Neural progenitor cell (in vitro differentiated cells): Measurements from ENCODE around the gene POLDIP2. TPM values are rescaled to one million over a fixed set of nuclear protein-coding genes. Genes with fewer than 3 reads are reported as not detected.

Experiments
- DNase-seq: peaks from one replicate; pipeline ENCODE4 v3.0.0-alpha.2; 2016; ENCODE audit warnings: low spot score
- H2AFZ ChIP-seq: fragments of 200-600 bp; sonication (generic); replicated peaks from 2 replicates; pipeline ENCODE4 v1.6.1; 2016; ENCODE audit warnings: antibody characterized with exemption
- H3F3A ChIP-seq: fragments of 200-600 bp; sonication (generic); 2 replicates; pipeline ENCODE4 v1.6.1; 2016; ENCODE audit warnings: antibody characterized with exemption, low read depth
- H3K27ac ChIP-seq: fragments of 200-600 bp; sonication (generic); 2 replicates; pipeline ENCODE4 v1.5.1; 2016; ENCODE audit warnings: mild to moderate bottlenecking
- H3K27me3 ChIP-seq: fragments of 200-600 bp; sonication (generic); 2 replicates; pipeline ENCODE4 v1.6.1; 2016; ENCODE audit warnings: mild to moderate bottlenecking, moderate library complexity
- H3K36me3 ChIP-seq: fragments of 200-600 bp; sonication (generic); 2 replicates; pipeline ENCODE4 v1.5.1; 2016
- H3K4me1 ChIP-seq: fragments of 200-600 bp; sonication (generic); 2 replicates; pipeline ENCODE4 v1.6.1; 2016; ENCODE audit warnings: mixed run types
- H3K4me2 ChIP-seq: fragments of 200-600 bp; sonication (generic); 2 replicates; pipeline ENCODE4 v1.6.1; 2016
- H3K4me3 ChIP-seq: fragments of 200-600 bp; sonication (generic); 2 replicates; pipeline ENCODE4 v1.5.1; 2016
- H3K79me2 ChIP-seq: fragments of 200-600 bp; sonication (generic); 2 replicates; pipeline ENCODE4 v1.6.1; 2016; ENCODE audit warnings: low read depth
- H3K9ac ChIP-seq: fragments of 200-600 bp; sonication (generic); 2 replicates; pipeline ENCODE4 v1.6.1; 2016
- H3K9me3 ChIP-seq: fragments of 200-600 bp; sonication (generic); 2 replicates; pipeline ENCODE4 v1.5.1; 2016; ENCODE audit warnings: low read depth
- H4K20me1 ChIP-seq: fragments of 200-600 bp; sonication (generic); 2 replicates; pipeline ENCODE4 v1.6.1; 2016; ENCODE audit warnings: low read depth
- H3K27ac Mint-ChIP-seq: 3 replicates; pipeline ENCODE4 v1.8.0; 2021; ENCODE audit warnings: mixed read lengths
- H3K27me3 Mint-ChIP-seq: 2 replicates; pipeline ENCODE4 v1.8.0; 2022; ENCODE audit warnings: low read depth, mild to moderate bottlenecking, inconsistent platforms, moderate library complexity, mixed read lengths; ENCODE audit not compliant: insufficient read depth
- H3K36me3 Mint-ChIP-seq: 3 replicates; pipeline ENCODE4 v1.8.0; 2021; ENCODE audit warnings: mixed read lengths
- H3K4me1 Mint-ChIP-seq: 3 replicates; pipeline ENCODE4 v1.8.0; 2021; ENCODE audit warnings: mixed read lengths
- H3K4me3 Mint-ChIP-seq: 3 replicates; pipeline ENCODE4 v1.8.0; 2021; ENCODE audit warnings: mild to moderate bottlenecking, moderate library complexity, mixed read lengths
- H3K9me3 Mint-ChIP-seq: 3 replicates; pipeline ENCODE4 v1.8.0; 2020; ENCODE audit warnings: mixed read lengths
- CTCF ChIP-seq: fragments of 200-600 bp; sonication (generic); IDR thresholded peaks from 2 replicates; pipeline ENCODE4 v1.5.1; 2017; ENCODE audit warnings: antibody characterized with exemption, mild to moderate bottlenecking
- EZH2 ChIP-seq: fragments of 200-600 bp; sonication (generic); IDR thresholded peaks from 2 replicates; pipeline ENCODE4 v1.6.1; 2017; ENCODE audit warnings: antibody characterized with exemption, mild to moderate bottlenecking, moderate library complexity
- EZH2phosphoT487 ChIP-seq: fragments of 200-600 bp; sonication (generic); IDR thresholded peaks from 2 replicates; pipeline ENCODE4 v1.6.1; 2017; ENCODE audit warnings: antibody characterized with exemption
- total RNA-seq: library from RNA; depleted of rRNA; stranded (reverse); fragments of >200 nt; gene quantifications from 2 replicates; pipeline ENCODE4 v1.2.3, GENCODE V29; 2015; ENCODE audit warnings: low replicate concordance

POLDIP2 gene
- total RNA-seq, 1 donor from 2014 or later: 44.6 TPM

DNA sequence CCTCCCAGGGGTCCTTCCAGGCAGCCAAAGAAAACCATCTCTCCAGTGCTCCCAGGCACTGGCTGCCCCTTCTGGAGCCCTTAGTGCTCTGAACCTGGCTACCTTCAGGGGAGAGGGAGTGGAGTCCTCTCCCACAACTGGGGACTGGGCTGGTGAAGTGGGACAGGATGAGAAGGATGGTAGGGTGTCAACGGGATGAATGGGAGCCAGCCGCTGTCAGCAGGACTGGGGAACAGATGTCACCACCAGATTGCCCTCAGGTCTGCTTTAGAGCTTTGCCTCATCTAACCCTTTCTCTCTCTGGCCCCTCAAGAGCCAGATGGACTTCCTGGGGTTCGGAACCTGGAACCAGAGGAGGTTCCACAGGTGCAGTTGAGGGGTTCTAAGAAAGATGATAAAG is 8.2 kb upstream of the POLDIP2 start:
- H3K36me3 ChIP-seq: no peaks in the 10 kb centered on the region
- H3K9me3 ChIP-seq: no peaks in the 10 kb centered on the region
- peaks cover 7% of the 10 kb centered on the region for H3K4me1 ChIP-seq
- Mint-ChIP-seq H3K27me3 (peaks cover 3% of the 10 kb centered on the region), H3K4me3 (no peak overlapping the region), H3K4me1 (peaks cover 9% of the 10 kb centered on the region), H3K9me3 (no peaks in the 10 kb centered on the region), H3K27ac (no peak overlapping the region), H3K36me3 (peaks cover 3% of the 10 kb centered on the region)
- no peak overlapping the region for H3K4me2 ChIP-seq
- H3K79me2 ChIP-seq: no peaks in the 10 kb centered on the region
- peaks cover 12% of the 10 kb centered on the region for H3F3A ChIP-seq
- H3K4me3 ChIP-seq: no peak overlapping the region
- no peak overlapping the region for H3K9ac ChIP-seq
- H3K27me3 ChIP-seq: no peaks in the 10 kb centered on the region
- H3K27ac ChIP-seq: no peak overlapping the region
- no peak overlapping the region for H2AFZ ChIP-seq
- H4K20me1 ChIP-seq: peaks cover 8% of the 10 kb centered on the region
- TF ChIP-seq CTCF (no peak), EZH2 (no peak), EZH2phosphoT487 (no peak)
- DNase-seq: no peak

DNA sequence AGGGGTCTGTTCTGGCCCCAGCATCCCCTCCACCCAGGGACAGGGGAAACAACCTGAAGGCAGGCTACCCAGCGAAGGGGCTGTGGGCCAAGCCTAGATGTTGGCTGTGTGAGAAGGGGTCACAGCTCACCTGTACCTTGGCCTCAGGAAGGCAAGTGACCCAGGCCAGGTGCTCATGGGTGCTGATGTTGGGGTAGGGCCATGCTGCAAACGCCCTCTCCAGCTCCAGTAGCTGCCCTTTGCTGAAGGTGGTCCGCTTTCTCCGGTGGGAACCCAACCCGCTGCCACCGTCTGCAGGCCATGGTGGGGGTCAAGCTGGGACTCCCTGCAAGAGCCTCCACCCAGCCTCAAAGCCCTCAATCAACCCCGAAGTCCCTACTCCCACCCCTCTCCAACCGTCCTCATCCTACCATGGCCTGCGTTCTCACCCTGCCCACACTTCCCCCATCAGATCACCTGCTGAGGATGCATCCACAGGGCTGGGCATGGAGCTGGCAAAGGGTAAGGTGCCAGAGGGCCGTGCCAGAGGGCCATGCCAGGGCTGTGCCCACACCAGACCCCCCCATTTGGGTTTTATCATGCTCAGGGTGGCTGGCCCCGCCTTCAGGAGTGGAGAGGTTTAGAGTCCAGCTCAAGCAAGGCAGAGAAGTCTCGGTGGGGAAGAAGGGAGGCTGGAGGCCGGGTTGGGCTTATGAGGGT is 7.5 kb upstream of the POLDIP2 start, which contains the start of gene SEBOX:
Gene SEBOX, minus strand, starts transcription at position 535 of the 699 bp plus-strand sequence. Its CDS starts 48 bp downstream, at position 487.
- Histone ChIP-seq H3K4me3 (no peak within 1 kb of the TSS), H3K4me2 (no peak within 1 kb of the TSS), H3K27me3 (no peaks in the 10 kb centered on the region), H4K20me1 (peaks cover 3% of the 10 kb centered on the region), H2AFZ (no peak within 1 kb of the TSS), H3F3A (peaks cover 5% of the 10 kb centered on the region), H3K79me2 (no peaks in the 10 kb centered on the region), H3K4me1 (peaks cover 2% of the 10 kb centered on the region), H3K36me3 (no peaks in the 10 kb centered on the region), H3K27ac (no peak within 1 kb of the TSS), H3K9me3 (no peaks in the 10 kb centered on the region), H3K9ac (no peak within 1 kb of the TSS)
- Mint-ChIP-seq H3K4me3 (no peak within 1 kb of the TSS), H3K27me3 (no peaks in the 10 kb centered on the region), H3K27ac (no peak within 1 kb of the TSS), H3K36me3 (peaks cover 5% of the 10 kb centered on the region), H3K4me1 (peaks cover 2% of the 10 kb centered on the region), H3K9me3 (no peaks in the 10 kb centered on the region)
- no peak for DNase-seq
- TF ChIP-seq CTCF: no peak
- no peak for TF ChIP-seq EZH2phosphoT487
- TF ChIP-seq EZH2: no peak

DNA sequence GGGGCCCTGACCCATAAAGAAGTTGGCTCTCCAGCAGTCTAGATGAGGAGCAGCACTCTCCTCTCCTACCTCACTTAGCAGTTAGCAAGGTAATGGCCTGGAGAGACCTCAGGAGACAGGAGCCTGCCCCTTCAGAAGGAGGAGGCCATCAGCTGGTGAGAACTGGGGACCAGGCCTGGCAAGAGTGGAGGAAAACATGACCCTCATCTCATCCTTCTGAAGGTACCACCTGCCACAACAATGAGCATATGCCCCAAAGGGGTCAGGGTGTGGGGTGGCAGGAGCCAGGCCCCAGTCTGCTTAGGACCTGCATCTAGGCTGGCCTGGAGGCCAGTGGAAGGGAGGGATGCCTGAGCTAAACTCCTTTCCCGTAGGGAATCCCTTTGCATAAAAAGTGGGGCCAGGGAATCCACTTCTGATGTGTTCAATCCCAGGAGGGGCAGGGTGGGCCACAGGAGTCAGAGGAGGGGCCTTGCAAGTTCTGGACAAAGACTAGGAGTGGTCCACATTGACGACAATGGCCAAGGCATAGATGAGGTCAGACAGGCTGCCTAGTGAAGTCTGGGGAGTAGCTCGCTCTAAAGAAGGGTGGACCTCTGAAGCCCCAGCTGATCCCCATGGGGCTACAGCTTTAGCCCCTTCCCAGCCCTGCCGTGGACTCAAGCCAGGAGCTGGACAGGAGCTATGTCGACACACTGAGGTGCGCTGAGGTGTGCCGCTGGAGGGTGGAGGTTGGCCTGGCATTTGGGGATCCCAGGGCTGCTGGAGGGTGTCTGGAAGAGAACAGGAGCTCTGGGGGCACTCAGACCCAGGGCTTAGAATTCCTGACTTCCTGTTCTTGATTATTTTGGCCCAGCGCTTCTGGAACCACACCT is 6.7 kb upstream of the POLDIP2 start:
- Mint-ChIP-seq H3K36me3 (peaks cover 8% of the 10 kb centered on the region), H3K27me3 (no peaks in the 10 kb centered on the region), H3K4me1 (no peaks in the 10 kb centered on the region), H3K27ac (no peak overlapping the region), H3K9me3 (no peaks in the 10 kb centered on the region), H3K4me3 (no peak overlapping the region)
- H3K9ac ChIP-seq: no peak overlapping the region
- peaks cover 4% of the 10 kb centered on the region for H3K36me3 ChIP-seq
- H3K79me2 ChIP-seq: peaks cover 1% of the 10 kb centered on the region
- DNase-seq: no peak
- H4K20me1 ChIP-seq: no peaks in the 10 kb centered on the region
- H2AFZ ChIP-seq: no peak overlapping the region
- no peaks in the 10 kb centered on the region for H3K27me3 ChIP-seq
- TF ChIP-seq EZH2phosphoT487: no peak
- TF ChIP-seq CTCF: no peak
- TF ChIP-seq EZH2: no peak
- no peak overlapping the region for H3K4me3 ChIP-seq
- H3K4me2 ChIP-seq: no peak overlapping the region
- H3F3A ChIP-seq: no peaks in the 10 kb centered on the region
- no peaks in the 10 kb centered on the region for H3K4me1 ChIP-seq
- H3K9me3 ChIP-seq: no peaks in the 10 kb centered on the region
- H3K27ac ChIP-seq: no peak overlapping the region
